PC-9 (cell line): ENCODE data around the gene PTK6.

Source experiments
- EZH2 ChIP-seq: fragments of 200-600 bp; sonication (generic); IDR thresholded peaks from 2 replicates; pipeline ENCODE4 v1.8.0; 2017; ENCODE audit warnings: antibody characterized with exemption, low read depth
- TF ChIP-seq, protein P1 (sequence below): fragments of 200-600 bp; sonication (generic); conservative IDR thresholded peaks from 2 replicates; pipeline ENCODE4 v1.6.1; 2017; ENCODE audit warnings: mixed run types, antibody characterized with exemption, mild to moderate bottlenecking, moderate library complexity

- TF ChIP-seq, protein P1, sequence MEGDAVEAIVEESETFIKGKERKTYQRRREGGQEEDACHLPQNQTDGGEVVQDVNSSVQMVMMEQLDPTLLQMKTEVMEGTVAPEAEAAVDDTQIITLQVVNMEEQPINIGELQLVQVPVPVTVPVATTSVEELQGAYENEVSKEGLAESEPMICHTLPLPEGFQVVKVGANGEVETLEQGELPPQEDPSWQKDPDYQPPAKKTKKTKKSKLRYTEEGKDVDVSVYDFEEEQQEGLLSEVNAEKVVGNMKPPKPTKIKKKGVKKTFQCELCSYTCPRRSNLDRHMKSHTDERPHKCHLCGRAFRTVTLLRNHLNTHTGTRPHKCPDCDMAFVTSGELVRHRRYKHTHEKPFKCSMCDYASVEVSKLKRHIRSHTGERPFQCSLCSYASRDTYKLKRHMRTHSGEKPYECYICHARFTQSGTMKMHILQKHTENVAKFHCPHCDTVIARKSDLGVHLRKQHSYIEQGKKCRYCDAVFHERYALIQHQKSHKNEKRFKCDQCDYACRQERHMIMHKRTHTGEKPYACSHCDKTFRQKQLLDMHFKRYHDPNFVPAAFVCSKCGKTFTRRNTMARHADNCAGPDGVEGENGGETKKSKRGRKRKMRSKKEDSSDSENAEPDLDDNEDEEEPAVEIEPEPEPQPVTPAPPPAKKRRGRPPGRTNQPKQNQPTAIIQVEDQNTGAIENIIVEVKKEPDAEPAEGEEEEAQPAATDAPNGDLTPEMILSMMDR, result no peak
- no peak for TF ChIP-seq EZH2
Observed at GRCh38 chr20:63487781-63488241, 49.4 kb downstream of the PTK6 start.
